Fibroblast of skin of right biceps (primary cell): Measurements from ENCODE around the gene CERK.

Experiments
- DNase-seq: peaks from one replicate; pipeline ENCODE4 v3.0.0-alpha.2; 2013

The CERK gene

DNA sequence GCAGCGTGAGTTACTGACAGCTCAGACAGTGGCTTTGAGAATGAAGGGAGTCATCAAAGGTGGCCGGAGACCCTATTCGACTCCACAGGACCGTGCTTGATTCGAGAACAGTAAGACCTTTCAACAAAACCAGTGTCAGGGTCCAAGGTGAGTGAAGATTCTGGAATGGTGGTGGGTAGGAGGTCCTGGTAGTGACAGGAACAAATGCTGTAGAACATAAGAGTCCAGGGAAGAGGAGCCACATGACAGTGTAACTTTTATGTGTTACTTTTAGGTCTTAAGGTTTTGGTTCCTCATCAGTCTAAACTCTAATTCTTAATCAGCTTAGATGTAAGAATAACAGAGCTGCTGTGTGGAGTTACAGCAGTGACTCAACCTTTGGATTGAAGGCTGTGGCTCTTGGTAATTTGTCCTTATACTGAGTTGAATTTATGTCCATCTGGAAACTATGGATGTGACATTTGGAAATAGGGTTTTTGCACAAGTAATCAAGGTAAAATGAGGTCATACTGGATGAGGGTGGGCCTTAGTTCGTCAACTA is 26.2 kb upstream of the CERK start:
- no peak for DNase-seq

- peak; percentile 16 for DNase-seq
Observed at GRCh38 chr22:46763051-46763705, 25.1 kb upstream of the CERK start.

DNA sequence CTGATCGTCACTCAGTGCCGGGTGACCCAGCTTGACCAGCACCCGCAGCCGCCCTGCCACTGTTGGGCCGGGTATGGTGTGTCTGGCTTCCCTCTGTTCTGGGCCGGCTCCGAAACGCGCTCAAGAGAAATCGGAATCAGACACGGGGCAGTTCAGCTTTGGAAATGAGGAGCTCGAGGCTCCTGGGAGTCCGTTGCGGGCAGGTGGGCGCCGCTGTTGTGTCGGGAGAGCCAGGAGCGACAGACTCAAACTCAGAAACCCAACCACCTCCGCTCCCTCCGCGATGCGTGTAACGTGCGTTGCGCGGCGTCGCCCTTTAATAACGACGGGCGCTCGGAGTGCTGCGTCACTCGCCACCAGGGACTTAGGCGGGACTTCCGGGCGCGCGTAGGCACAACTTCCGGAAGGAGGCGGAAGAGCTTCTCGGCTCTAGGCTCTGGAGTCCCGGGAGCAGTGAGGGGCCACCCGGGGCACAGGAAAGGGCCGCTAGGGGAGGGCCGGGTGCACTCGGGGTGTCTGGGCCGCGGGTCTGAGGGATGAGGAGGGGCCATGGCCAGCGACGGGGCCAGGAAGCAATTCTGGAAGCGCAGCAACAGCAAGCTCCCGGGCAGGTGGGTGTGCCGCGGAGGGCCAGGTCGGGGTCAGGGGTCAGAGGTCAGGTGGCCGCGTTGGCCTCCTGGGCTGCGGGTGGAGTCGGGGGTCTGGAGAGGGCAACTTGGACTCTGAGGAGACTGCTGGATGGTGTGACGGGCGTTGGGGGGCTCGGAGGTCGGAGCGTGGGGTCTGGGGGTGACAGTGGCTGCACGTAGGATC is 24.4 kb upstream of the CERK start, which contains the start of gene TBC1D22A:
TBC1D22A (plus strand) TSS at position 413 of the 813 bp plus-strand sequence; CDS start at position 550, 137 bp downstream.
- peak; percentile 94 for DNase-seq

DNA sequence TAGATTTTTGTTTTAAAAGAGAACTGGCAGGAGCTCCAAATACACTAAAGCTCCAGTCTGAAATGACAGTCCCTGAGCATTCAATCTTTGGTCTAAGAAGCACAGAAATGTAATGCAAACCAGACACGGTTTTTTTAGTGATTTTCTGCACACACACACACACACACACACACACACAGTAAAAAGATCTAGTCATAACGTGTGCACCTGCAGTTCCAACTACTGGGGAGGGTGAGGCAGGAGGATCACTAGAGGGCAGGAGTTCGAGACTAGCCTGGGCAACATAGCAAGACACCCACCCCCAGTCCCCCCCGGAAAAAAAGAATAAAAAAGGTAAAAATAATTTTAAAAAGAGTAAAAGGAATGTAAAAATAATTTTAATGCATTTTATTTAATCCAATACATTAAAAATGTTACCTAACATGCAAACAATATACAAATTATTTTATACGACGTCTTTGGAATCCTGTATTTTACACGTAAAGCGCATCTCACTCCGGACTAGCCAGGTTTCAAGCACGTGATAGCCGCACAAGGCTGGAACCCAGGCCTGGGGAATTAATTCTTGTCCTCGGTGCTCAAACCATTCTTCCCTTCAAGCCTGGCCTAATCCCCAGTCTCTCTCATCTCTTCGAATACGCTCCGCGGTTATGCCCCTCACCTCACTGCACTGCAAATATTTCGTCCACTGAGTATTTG is 23.6 kb upstream of the CERK start:
- DNase-seq: no peak

GRCh38 chr22:46761017-46761416 is 23.0 kb upstream of the CERK start:
- no peak for DNase-seq

DNA sequence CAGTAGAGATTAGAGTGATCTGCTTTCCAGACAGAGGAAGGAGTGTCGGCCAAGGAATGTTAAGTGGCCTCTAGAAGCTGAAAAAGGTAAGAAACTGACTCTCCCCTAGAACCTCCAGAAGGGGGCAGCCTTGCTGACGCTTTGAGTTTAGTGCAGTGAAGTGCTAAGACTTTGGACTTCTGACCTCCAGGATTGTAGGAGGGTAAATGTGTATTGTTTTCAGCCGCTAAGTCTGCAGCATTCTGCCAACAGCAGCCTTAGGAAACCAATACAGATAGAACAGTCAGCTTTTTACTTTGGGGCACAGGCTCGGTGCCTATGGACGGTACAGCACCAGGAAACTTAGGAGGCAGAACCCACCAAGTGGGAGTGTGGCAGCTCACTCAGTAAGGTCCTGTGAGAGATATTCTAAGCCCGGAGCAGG is 20.8 kb upstream of the CERK start:
- peak; percentile 57 for DNase-seq

GRCh38 chr22:46758121-46758520 is 20.1 kb upstream of the CERK start:
- DNase-seq: no peak

- DNase-seq: no peak
Observed at GRCh38 chr22:46757104-46757503, 19.1 kb upstream of the CERK start.

GRCh38 chr22:46756097-46756496 is 18.0 kb upstream of the CERK start:
- no peak for DNase-seq

GRCh38 chr22:46755525-46755924 is 17.5 kb upstream of the CERK start:
- DNase-seq: no peak

- no peak for DNase-seq
Observed at GRCh38 chr22:46754826-46755225, 16.8 kb upstream of the CERK start.

GRCh38 chr22:46754110-46754799 is 16.2 kb upstream of the CERK start:
- DNase-seq: peak; percentile 98

GRCh38 chr22:46753761-46754109 is 15.7 kb upstream of the CERK start:
- DNase-seq: no peak

GRCh38 chr22:46753360-46753759 is 15.3 kb upstream of the CERK start:
- DNase-seq: no peak

DNA sequence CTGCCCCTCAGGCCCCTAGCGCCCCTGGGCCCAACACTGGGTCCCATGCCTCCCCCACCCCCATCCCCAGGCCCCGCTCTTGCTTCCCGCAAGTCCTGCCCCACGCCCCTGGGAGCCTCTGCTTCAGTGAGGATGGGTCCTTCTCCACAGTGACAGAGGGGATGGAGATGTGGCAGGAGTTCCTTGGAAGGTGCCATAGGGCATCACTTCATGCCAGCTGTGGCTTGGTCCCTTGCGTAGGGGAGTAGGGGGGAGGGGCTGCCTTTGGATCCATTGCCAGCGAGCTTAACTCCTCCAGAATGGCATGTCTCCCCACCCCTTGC is 14.9 kb upstream of the CERK start:
- no peak for DNase-seq

- DNase-seq: no peak
Observed at GRCh38 chr22:46752286-46752987, 14.4 kb upstream of the CERK start.

- no peak for DNase-seq
Observed at GRCh38 chr22:46750863-46751443, 12.9 kb upstream of the CERK start.

GRCh38 chr22:46750530-46750800 is 12.4 kb upstream of the CERK start:
- DNase-seq: no peak

DNA sequence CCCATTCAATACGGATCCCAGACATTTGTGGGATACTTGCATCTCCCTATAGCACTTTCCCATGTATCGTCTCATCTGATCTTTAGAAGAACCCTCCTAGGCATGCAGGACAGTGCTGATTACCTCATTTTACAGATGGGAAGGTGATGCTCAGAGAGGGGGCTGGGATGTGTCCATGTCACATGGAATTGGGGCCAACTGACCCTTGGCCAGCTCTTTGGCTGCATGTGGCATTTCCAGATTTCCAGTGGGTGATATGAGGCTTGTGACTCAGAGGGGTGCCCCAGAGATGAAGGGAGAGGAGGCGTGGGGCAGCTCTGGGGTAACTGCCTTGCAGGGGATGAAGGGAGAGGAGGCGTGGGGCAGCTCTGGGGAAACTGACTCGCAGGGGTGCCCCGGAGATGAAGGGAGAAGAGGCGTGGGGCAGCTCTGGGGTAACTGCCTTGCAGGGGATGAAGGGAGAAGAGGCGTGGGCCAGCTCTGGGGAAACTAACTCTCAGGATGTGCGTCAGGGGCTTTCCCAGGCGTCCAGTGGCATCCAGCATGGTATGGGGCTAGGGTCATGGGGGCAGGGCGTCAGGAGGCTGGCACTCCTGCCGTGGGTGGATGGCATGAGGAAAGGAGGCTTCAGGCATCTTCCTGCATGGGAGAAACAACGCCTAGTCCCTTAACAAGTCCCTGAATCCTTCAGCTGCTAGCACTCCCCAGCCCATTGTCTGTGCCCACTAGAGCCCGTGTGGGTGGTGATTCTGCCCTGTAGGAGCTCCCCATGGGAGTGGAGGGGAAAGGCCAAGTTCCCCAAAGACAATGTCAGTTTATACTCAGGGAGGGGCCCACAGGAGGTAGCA is 11.9 kb upstream of the CERK start:
- no peak for DNase-seq

DNA sequence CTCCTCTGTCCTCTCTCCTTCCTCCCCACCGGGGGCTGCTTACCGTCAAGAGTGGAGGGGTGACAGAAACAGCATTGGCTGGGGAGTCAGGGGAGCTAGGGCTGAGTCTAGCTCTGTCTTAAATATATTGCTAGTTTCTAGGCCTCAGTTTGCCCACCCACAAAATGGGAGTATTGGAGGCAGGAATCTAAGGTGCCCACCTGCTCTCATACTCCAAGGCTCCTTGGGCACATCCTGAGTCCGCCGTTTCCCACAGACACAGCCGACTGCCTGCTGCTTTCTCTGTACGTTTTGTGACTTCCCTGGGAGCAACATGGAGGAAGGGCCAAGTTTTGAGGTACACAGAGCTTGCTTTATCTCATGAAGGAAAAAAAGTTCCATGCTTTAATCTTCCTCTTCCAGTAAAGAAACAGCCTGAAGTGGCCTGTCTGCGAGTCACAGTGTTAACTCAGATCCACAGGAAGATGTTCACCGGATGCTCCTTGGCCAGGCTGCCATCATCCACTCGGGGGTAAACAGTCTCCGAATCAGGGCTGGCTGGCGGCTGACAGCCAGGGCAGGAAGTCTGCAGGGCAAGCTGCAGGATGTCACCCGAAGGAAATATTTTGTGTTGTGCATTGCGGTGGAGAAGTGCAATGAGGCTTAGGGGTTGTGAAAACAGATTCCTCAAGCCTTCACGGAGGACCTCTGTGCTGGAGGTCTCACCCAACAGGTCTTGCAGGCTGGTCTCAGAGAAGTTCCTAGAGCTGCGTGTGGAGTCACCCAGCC is 11.0 kb upstream of the CERK start:
- peak; percentile 50 for DNase-seq
